Measurements from ENCODE around the gene FIP1L1. TPM values are rescaled to one million over a fixed set of nuclear protein-coding genes. Genes with fewer than 3 reads are reported as not detected.

The FIP1L1 gene
- total RNA-seq, 1 donor from 2014 or later = 20.4 TPM

GRCh38 chr4:53498706-53499105 lies 121.3 kb downstream of the FIP1L1 start:
- peaks cover 5 to 6% of the 10 kb centered on the region in 2 donors for H3K4me1 ChIP-seq
- TF ChIP-seq CTCF (IDR thresholded peaks at IDR 0.05) = no peak
- H3K36me3 ChIP-seq = no peaks in the 10 kb centered on the region
- peak overlapping the region; percentile 18 to 50 for H3K27ac ChIP-seq
- no peaks in the 10 kb centered on the region for H3K9me3 ChIP-seq
- intact Hi-C loops (cut with DNase I) = loop anchor here (10.0 kb wide), 1 partner anchor 206 kb away; no protein-coding TSS in a partner anchor
- no peak for DNase-seq (ENCODE audit: low spot score in 2 of 2)
- H3K4me3 ChIP-seq = no peak overlapping the region
- no peaks in the 10 kb centered on the region for H3K27me3 ChIP-seq

DNA sequence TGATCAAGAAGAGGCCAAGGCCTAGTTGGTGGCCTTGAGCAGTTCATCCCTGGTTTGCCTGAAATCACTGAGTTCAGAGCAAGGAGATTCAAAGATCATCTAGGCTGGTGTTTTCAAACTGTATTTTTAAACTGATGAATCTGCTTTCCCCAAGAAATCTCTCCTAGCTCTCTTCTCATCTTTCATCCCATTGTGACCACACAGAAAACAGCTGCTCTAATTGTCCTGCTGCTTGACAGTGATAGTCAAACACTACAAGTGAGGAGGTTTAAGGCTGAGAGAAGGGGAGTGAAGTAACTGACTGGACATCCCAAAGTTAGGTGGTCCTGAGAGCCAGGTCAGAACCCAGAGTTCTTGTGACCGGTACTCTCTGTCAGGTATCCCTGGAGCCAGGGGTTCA lies 122.3 kb downstream of the FIP1L1 start:
- H3K4me3 ChIP-seq = no peak overlapping the region
- no peaks in the 10 kb centered on the region for H3K27me3 ChIP-seq
- no peaks in the 10 kb centered on the region for H3K9me3 ChIP-seq
- peaks cover 5 to 6% of the 10 kb centered on the region in 2 donors for H3K4me1 ChIP-seq
- H3K27ac ChIP-seq = no peak overlapping the region
- no peaks in the 10 kb centered on the region for H3K36me3 ChIP-seq
- intact Hi-C loops (cut with DNase I) = loop anchor here (10.0 kb wide), 1 partner anchor 205 kb away; no protein-coding TSS in a partner anchor
- no peak for DNase-seq (ENCODE audit: low spot score in 2 of 2)
- no peak for TF ChIP-seq CTCF (IDR thresholded peaks at IDR 0.05)

DNA sequence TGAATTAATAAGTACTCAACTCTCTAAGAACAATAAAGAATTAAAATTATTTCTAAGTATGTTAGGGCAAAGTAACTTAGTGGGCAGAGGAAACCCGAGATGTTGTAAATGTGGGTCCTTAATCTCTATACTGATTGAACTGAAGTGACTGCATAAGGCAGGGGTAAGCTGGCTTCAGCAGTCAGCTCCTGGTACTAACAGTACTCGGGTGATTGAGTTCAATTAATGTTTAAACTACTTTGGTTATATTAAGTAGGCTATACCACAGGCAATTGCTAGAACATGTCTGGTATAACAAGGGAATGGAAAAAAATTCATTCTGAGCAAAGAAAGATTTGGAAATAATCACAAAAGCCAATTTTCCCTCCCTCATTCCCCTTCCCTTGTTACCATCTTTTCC lies 123.1 kb downstream of the FIP1L1 start:
- Histone ChIP-seq H3K27me3 (no peaks in the 10 kb centered on the region), H3K36me3 (no peaks in the 10 kb centered on the region), H3K9me3 (no peaks in the 10 kb centered on the region), H3K27ac (no peak overlapping the region), H3K4me3 (no peak overlapping the region), H3K4me1 (peaks cover 5 to 6% of the 10 kb centered on the region in 2 donors)
- no peak for TF ChIP-seq CTCF (IDR thresholded peaks at IDR 0.05)
- DNase-seq (ENCODE audit: low spot score in 2 of 2) = no peak
- intact Hi-C loops (cut with DNase I) = no loop called here

DNA sequence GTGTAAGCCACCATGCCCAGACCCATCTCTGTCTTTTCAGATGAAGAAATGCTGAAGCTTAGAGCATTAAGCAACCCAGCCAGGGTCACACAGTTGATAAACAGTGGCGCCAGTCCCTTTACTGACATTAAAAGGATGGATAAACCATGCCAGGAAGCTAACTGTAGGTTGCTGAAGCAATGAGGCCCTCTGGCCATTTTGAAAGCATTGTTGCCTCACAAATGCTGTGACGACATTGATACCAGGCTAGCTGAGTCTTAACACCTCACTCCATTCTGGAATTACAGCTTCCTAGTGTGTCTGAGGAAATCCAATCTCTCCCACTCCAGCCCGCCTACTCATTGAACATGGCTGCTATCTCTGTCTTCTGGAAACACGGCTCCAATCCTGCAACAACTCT lies 124.1 kb downstream of the FIP1L1 start:
- peaks cover 5 to 6% of the 10 kb centered on the region in 2 donors for H3K4me1 ChIP-seq
- no peak for DNase-seq (ENCODE audit: low spot score in 2 of 2)
- no peaks in the 10 kb centered on the region for H3K36me3 ChIP-seq
- intact Hi-C loops (cut with DNase I) = no loop called here
- no peak for TF ChIP-seq CTCF (IDR thresholded peaks at IDR 0.05)
- H3K27ac ChIP-seq = no peak overlapping the region
- H3K9me3 ChIP-seq = no peaks in the 10 kb centered on the region
- H3K4me3 ChIP-seq = no peak overlapping the region
- no peaks in the 10 kb centered on the region for H3K27me3 ChIP-seq

DNA sequence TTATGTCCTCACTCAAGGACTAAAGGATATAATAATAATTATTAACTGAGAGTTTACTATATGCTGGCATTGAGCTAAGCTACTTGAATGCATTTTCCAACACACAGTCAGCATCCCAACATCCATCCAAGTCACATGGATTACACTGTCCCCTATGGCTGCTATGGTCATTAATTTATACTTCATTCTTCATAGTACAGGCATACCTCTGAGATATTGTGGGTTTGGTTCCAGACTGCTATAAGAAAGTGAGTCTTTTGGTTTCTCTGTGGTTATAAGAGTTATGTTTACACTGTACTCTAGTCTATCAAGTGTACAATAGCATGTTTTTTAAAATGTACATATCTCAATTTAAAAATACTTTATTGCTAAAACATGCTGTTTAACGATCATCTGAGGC lies 124.7 kb downstream of the FIP1L1 start:
- Histone ChIP-seq H3K9me3 (no peaks in the 10 kb centered on the region), H3K4me3 (no peak overlapping the region), H3K27me3 (no peaks in the 10 kb centered on the region), H3K4me1 (peaks cover 5 to 8% of the 10 kb centered on the region in 2 donors), H3K27ac (no peak overlapping the region), H3K36me3 (no peaks in the 10 kb centered on the region)
- no peak for DNase-seq (ENCODE audit: low spot score in 2 of 2)
- no peak for TF ChIP-seq CTCF (IDR thresholded peaks at IDR 0.05)
- intact Hi-C loops (cut with DNase I) = no loop called here

GRCh38 chr4:53505947-53506346 lies 128.5 kb downstream of the FIP1L1 start:
- Histone ChIP-seq H3K27ac (no peak overlapping the region), H3K36me3 (no peaks in the 10 kb centered on the region), H3K9me3 (no peaks in the 10 kb centered on the region), H3K4me1 (peaks cover 0 to 9% of the 10 kb centered on the region in 2 donors), H3K4me3 (no peak overlapping the region), H3K27me3 (no peaks in the 10 kb centered on the region)
- intact Hi-C loops (cut with DNase I) = loop anchor here (5.0 kb wide), 1 partner anchor 51 kb away; no protein-coding TSS in a partner anchor
- DNase-seq (ENCODE audit: low spot score in 2 of 2) = no peak
- TF ChIP-seq CTCF (IDR thresholded peaks at IDR 0.05) = no peak
